HCT116 (cell line): ENCODE data around the gene ALAD. TPM values are rescaled to one million over a fixed set of nuclear protein-coding genes. Genes with fewer than 3 reads are reported as not detected.

ENCODE experiments used
- ATAC-seq: fragments of 200-7000 bp; cut with Tn5 transposase; 2 replicates; pipeline ENCODE4 v1.9.1; 2020; ENCODE audit warnings: mild to moderate bottlenecking, moderate library complexity
- BruUV-seq: library from RNA; stranded (reverse); fragments of 400-500 nt; replicated peaks from 2 replicates; lab custom pipeline; 2021; lab: Mats Ljungman, UMichigan
- CTCF ChIA-PET: fragments of 300-600 bp; sonication (Branson Sonifier 250); formaldehyde crosslinking; loops from one replicate; lab custom pipeline; 2021; ENCODE audit warnings: antibody characterized with exemption; lab: Charles Lee
- POLR2A ChIA-PET: fragments of 300-600, 350-600 bp; sonication (Branson Sonifier 250); formaldehyde crosslinking; loops from one replicate; lab custom pipeline; 2021; ENCODE audit warnings: antibody characterized with exemption; lab: Charles Lee
- RAD21 ChIA-PET, 2 experiments: fragments of 300-600 bp; sonication (Branson Sonifier 250); formaldehyde crosslinking; loops; one replicate each; lab custom pipeline; 2023; ENCODE audit warnings: low total read pairs in 2 of 2; ENCODE audit not compliant: uncharacterized antibody in 2 of 2, unreplicated experiment in 2 of 2, low non-redundant PET in 1 of 2; lab: Charles Lee
- DNase-seq: peaks from one replicate; pipeline ENCODE4 v3.0.0-alpha.2; 2010; ENCODE audit warnings: low read depth, low spot score
- H2AFZ ChIP-seq: fragments of 200-600 bp; shearing (Covaris generic), sonication (generic); 2 replicates; pipeline ENCODE4 v1.6.1; 2017; ENCODE audit warnings: low read depth, mixed run types, mixed read lengths, antibody characterized with exemption, low read length; ENCODE audit not compliant: poor library complexity, severe bottlenecking
- H3K27ac ChIP-seq: 2 replicates; pipeline ENCODE4 v1.5.1; 2012; ENCODE audit warnings: low read depth, low read length
- H3K27me3 ChIP-seq: fragments of 200-600 bp; sonication (generic); 2 replicates; pipeline ENCODE4 v1.6.1; 2016; ENCODE audit warnings: mixed run types, low read length, mixed read lengths; ENCODE audit not compliant: insufficient read depth
- H3K36me3 ChIP-seq, 2 experiments: fragments of 200-500 bp in 1 of 2; fragments of 200-600 bp in 1 of 2; sonication (Bioruptor generic) in 1 of 2; sonication (generic) in 1 of 2; 2 replicates each; pipeline versions ENCODE4 v1.5.1 to v1.6.1; 2014 to 2016; ENCODE audit warnings: low read length in 2 of 2, inconsistent platforms in 1 of 2, mixed read lengths in 1 of 2, mixed run types in 1 of 2; ENCODE audit not compliant: insufficient read depth in 2 of 2, control insufficient read depth in 1 of 2
- H3K4me1 ChIP-seq, 2 experiments: fragments of 200-600 bp in 1 of 2; sonication (generic) in 1 of 2; 2 replicates each; pipeline versions ENCODE4 v1.5.1 to v1.6.1; 2012 to 2017; ENCODE audit warnings: low read length in 2 of 2, inconsistent platforms in 1 of 2, mild to moderate bottlenecking in 1 of 2, mixed read lengths in 1 of 2, mixed run types in 1 of 2, moderate library complexity in 1 of 2; ENCODE audit not compliant: insufficient read depth in 2 of 2, control insufficient read depth in 1 of 2
- H3K4me2 ChIP-seq: fragments of 200-600 bp; sonication (generic); 2 replicates; pipeline ENCODE4 v1.6.1; 2017; ENCODE audit warnings: mixed run types, low read length, mixed read lengths
- H3K4me3 ChIP-seq, 2 experiments: fragments of 200-600 bp in 1 of 2; sonication (generic) in 1 of 2; replicated peaks in 1 of 2; 2 replicates each; pipeline ENCODE4 v1.5.1; 2011 to 2016; ENCODE audit warnings: low read length in 2 of 2, control low read depth in 1 of 2, low read depth in 1 of 2, mild to moderate bottlenecking in 1 of 2, mixed read lengths in 1 of 2, mixed run types in 1 of 2
- H3K79me2 ChIP-seq: fragments of 200-600 bp; sonication (generic); 2 replicates; pipeline ENCODE4 v1.6.1; 2017; ENCODE audit warnings: mild to moderate bottlenecking, mixed run types, low read length, moderate library complexity, mixed read lengths; ENCODE audit not compliant: insufficient read depth
- H3K9ac ChIP-seq: fragments of 200-600 bp; sonication (generic); 2 replicates; pipeline ENCODE4 v1.6.1; 2016; ENCODE audit warnings: low read length, mixed read lengths
- H3K9me2 ChIP-seq: fragments of 200-600 bp; sonication (generic), shearing (Covaris generic); 2 replicates; pipeline ENCODE4 v1.6.1; 2017; ENCODE audit warnings: mixed run types, mild to moderate bottlenecking, moderate library complexity; ENCODE audit not compliant: insufficient read depth
- H3K9me3 ChIP-seq, 2 experiments: fragments of 200-500 bp in 1 of 2; fragments of 200-600 bp in 1 of 2; sonication (Bioruptor generic) in 1 of 2; sonication (generic) in 1 of 2; 2 replicates each; pipeline ENCODE4 v1.6.1; 2014 to 2017; ENCODE audit warnings: low read length in 2 of 2, mixed read lengths in 2 of 2, inconsistent platforms in 1 of 2, low read depth in 1 of 2, mild to moderate bottlenecking in 1 of 2, mixed run types in 1 of 2, moderate library complexity in 1 of 2; ENCODE audit not compliant: control insufficient read depth in 1 of 2, insufficient read depth in 1 of 2
- H4K20me1 ChIP-seq: fragments of 200-600 bp; sonication (generic), shearing (Covaris generic); 2 replicates; pipeline ENCODE4 v1.6.1; 2017; ENCODE audit warnings: mixed run types, mild to moderate bottlenecking, moderate library complexity; ENCODE audit not compliant: insufficient read depth
- EZH2phosphoT487 ChIP-seq: fragments of 200-600 bp; IDR thresholded peaks from 2 replicates; pipeline ENCODE4 v1.6.1; 2018; ENCODE audit warnings: antibody characterized with exemption, borderline replicate concordance
- REST ChIP-seq: IDR thresholded peaks from 2 replicates; pipeline ENCODE4 v1.6.1; 2012; ENCODE audit warnings: low read depth
- SIN3A ChIP-seq: IDR thresholded peaks from 2 replicates; pipeline ENCODE4 v1.6.1; 2012; ENCODE audit warnings: low read depth
- ZBTB33 ChIP-seq: IDR thresholded peaks from 2 replicates; pipeline ENCODE4 v1.6.1; 2011; ENCODE audit warnings: mild to moderate bottlenecking, low read length, moderate library complexity; ENCODE audit not compliant: insufficient replicate concordance; ENCODE audit errors: extremely low read depth
- ZFX ChIP-seq: fragments of 450-650 bp; IDR thresholded peaks from 2 replicates; pipeline ENCODE4 v1.6.1; 2017
- intact Hi-C: fragments of 100-400 bp; cut with micrococcal nuclease; formaldehyde crosslinking; loops from 2 replicates; pipeline ENCODE4 v1.10.0; 2022
- total RNA-seq: library from RNA; stranded (reverse); gene quantifications from one replicate; pipeline ENCODE4 v1.2.1, GENCODE V29; 2021; ENCODE audit not compliant: unreplicated experiment

ALAD gene
- total RNA-seq, 1 experiment from 2014 or later: 14.0 TPM

GRCh38 chr9:113409883-113410206, 8.8 kb upstream of the ALAD start:
- DNase-seq (no peak), ATAC-seq (peak; percentile 14)
- H3K4me1 ChIP-seq: peaks cover 6 to 17% of the 10 kb centered on the region in 2 experiments
- BruUV-seq: TSS peak; percentile 59
- no peaks in the 10 kb centered on the region for H3K9me2 ChIP-seq
- H3K79me2 ChIP-seq: peaks cover 33% of the 10 kb centered on the region
- intact Hi-C loops: no loop called here
- H3K4me3 ChIP-seq: peak overlapping the region; percentile 95 to 98
- ChIA-PET CTCF (interaction anchor here (0.7 to 2.0 kb wide), 5 partner anchors 8 to 245 kb away, joined by 3 to 19 read pairs (median 4); partner anchors contain the start of genes ALAD, CDC26 and PRPF4), RAD21 (interaction anchor here in 1 of 2 experiments (1.0 kb wide), 2 partner anchors 9 to 33 kb away, joined by 3 to 8 read pairs; partner anchors contain the start of genes ALAD and HDHD3), POLR2A (interaction anchor here (0.8 to 1.9 kb wide), 11 partner anchors 8 to 189 kb away, joined by 3 to 13 read pairs (median 4); partner anchors contain the start of genes ALAD, CDC26, FKBP15 and PRPF4)
- peak overlapping the region; percentile 83 for H3K4me2 ChIP-seq
- H3K27ac ChIP-seq: peak overlapping the region; percentile 89
- TF ChIP-seq ZBTB33: no peak
- TF ChIP-seq ZFX: 0 out of 2 replicates have a peak, but pooled peaks have one; percentile 34
- no peak overlapping the region for H2AFZ ChIP-seq
- peaks cover 12 to 20% of the 10 kb centered on the region in 2 experiments; a peak in 3 of 4 replicates for H3K36me3 ChIP-seq
- no peaks in the 10 kb centered on the region for H3K27me3 ChIP-seq
- peak overlapping the region; percentile 92 for H3K9ac ChIP-seq
- no peaks in the 10 kb centered on the region for H3K9me3 ChIP-seq
- peaks cover 3% of the 10 kb centered on the region; the same call in 1 of the 2 replicates for H4K20me1 ChIP-seq

- Histone ChIP-seq H2AFZ (no peak overlapping the region), H3K27ac (peak overlapping the region; percentile 89), H3K36me3 (peaks cover 12 to 20% of the 10 kb centered on the region in 2 experiments; a peak in 3 of 4 replicates), H3K4me2 (peak overlapping the region; percentile 83), H3K79me2 (peaks cover 33% of the 10 kb centered on the region), H3K27me3 (no peaks in the 10 kb centered on the region), H3K9me2 (no peaks in the 10 kb centered on the region), H3K4me1 (peaks cover 6 to 17% of the 10 kb centered on the region in 2 experiments), H4K20me1 (peaks cover 3% of the 10 kb centered on the region; the same call in 1 of the 2 replicates), H3K4me3 (peak overlapping the region; percentile 95 to 98), H3K9ac (peak overlapping the region; percentile 92), H3K9me3 (no peaks in the 10 kb centered on the region)
- no peak for DNase-seq
- ChIA-PET POLR2A (interaction anchor here (0.8 to 1.9 kb wide), 7 partner anchors 8 to 188 kb away, joined by 3 to 13 read pairs (median 6); partner anchors contain the start of genes ALAD, CDC26, FKBP15 and PRPF4), CTCF (interaction anchor here (1.0 to 2.0 kb wide), 4 partner anchors 8 to 246 kb away, joined by 3 to 19 read pairs (median 4); partner anchors contain the start of genes ALAD, CDC26 and PRPF4), RAD21 (interaction anchor here in 1 of 2 experiments (1.0 kb wide), 1 partner anchor 33 kb away, joined by 3 read pairs; the partner anchor contains the start of gene HDHD3)
- no peak for ATAC-seq
- TF ChIP-seq SIN3A: no peak
- TF ChIP-seq REST: no peak
- TF ChIP-seq EZH2phosphoT487: no peak
- intact Hi-C loops: no loop called here
- no TSS peak for BruUV-seq
Measured at GRCh38 chr9:113409481-113409880, 8.4 kb upstream of the ALAD start.
